Panc1 (cell line): ENCODE results near the gene TMPRSS13.

Source experiments
- POLR2AphosphoS5 ChIP-seq: IDR thresholded peaks from 2 replicates; pipeline ENCODE4 v1.6.1; 2012; ENCODE audit warnings: mild to moderate bottlenecking, low read depth, low read length, moderate library complexity
- TF ChIP-seq, protein P1 (sequence below): fragments of 450-650 bp; IDR thresholded peaks from 2 replicates; pipeline ENCODE4 v1.5.1; 2017; ENCODE audit warnings: mild to moderate bottlenecking

DNA sequence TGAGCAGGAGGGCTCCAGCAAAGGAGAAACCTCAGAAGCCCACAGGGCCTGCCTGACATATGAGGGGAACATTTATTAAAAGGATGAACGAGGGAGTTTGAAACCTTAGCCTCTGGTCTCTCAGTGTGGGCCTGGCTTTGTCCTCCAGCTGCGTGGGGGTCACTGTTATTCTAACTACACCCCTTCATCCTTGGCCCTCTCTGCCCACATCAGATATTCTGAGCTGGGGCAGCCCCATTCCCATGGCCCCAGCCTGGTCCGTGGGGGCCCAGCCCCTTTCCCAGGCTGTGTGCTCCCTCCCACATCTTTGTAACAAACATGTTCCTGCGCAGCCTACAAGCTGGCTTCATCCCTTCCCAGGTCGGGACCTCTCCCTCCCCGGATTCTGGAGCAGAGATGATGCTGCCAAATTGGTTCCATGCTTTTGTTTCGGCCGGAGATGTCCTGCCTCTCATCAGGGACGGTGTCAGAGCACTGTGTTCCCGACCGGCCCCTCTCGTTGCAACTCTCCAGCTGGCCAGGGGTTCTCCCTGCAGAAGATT lies 56.7 kb downstream of the TMPRSS13 start:
- TF ChIP-seq, protein P1, sequence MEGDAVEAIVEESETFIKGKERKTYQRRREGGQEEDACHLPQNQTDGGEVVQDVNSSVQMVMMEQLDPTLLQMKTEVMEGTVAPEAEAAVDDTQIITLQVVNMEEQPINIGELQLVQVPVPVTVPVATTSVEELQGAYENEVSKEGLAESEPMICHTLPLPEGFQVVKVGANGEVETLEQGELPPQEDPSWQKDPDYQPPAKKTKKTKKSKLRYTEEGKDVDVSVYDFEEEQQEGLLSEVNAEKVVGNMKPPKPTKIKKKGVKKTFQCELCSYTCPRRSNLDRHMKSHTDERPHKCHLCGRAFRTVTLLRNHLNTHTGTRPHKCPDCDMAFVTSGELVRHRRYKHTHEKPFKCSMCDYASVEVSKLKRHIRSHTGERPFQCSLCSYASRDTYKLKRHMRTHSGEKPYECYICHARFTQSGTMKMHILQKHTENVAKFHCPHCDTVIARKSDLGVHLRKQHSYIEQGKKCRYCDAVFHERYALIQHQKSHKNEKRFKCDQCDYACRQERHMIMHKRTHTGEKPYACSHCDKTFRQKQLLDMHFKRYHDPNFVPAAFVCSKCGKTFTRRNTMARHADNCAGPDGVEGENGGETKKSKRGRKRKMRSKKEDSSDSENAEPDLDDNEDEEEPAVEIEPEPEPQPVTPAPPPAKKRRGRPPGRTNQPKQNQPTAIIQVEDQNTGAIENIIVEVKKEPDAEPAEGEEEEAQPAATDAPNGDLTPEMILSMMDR: no peak
- TF ChIP-seq POLR2AphosphoS5: no peak
